Measurements from ENCODE around the gene CTSS. TPM values are rescaled to one million over a fixed set of nuclear protein-coding genes. Genes with fewer than 3 reads are reported as not detected.

The CTSS gene
- polyA plus RNA-seq, 2 of the 4 experiments (the other 2 are of a cell fraction): 9.4 to 29.6 TPM

GRCh38 chr1:150809651-150810050 is 44.1 kb upstream of the CTSS start (continued):
- TF ChIP-seq ELK1 (IDR thresholded peaks at IDR 0.05; ENCODE audit: low read depth, low read length): no peak

GRCh38 chr1:150808846-150809245 is 43.3 kb upstream of the CTSS start:
- Histone ChIP-seq H3K4me1 (no peaks in the 10 kb centered on the region), H3K4me2 (no peak overlapping the region), H3K9me3 (no peaks in the 10 kb centered on the region), H3K4me3 (no peak overlapping the region), H3K27ac (no peak overlapping the region)
- no peak for TF ChIP-seq PBX3 (IDR thresholded peaks at IDR 0.05)
- no peak for TF ChIP-seq ZSCAN20 (CRISPR knock-in tag; IDR thresholded peaks at IDR 0.05)
- no peak for TF ChIP-seq RARB (CRISPR knock-in tag; IDR thresholded peaks at IDR 0.05)
- TF ChIP-seq MAZ (IDR thresholded peaks at IDR 0.05; ENCODE audit: borderline replicate concordance, low read depth, low read length): no peak
- TF ChIP-seq CHD2 (IDR thresholded peaks at IDR 0.05; ENCODE audit: low read length, partially characterized antibody): no peak
- TF ChIP-seq FOSB (CRISPR knock-in tag; IDR thresholded peaks at IDR 0.05): no peak
- no peak for TF ChIP-seq NPAS2 (CRISPR knock-in tag; IDR thresholded peaks at IDR 0.05; ENCODE audit: borderline replicate concordance)
- no peak for TF ChIP-seq E2F6 (IDR thresholded peaks at IDR 0.05; ENCODE audit: borderline replicate concordance, low read depth)
- 84% methylated on average over 2 of the region's 2 CpGs for WGBS (ENCODE audit: missing lambda C conversion rate)
- ChIA-PET CTCF (interaction anchor here (3.6 kb wide), 1 partner anchor 248 kb away, joined by 13 read pairs; no protein-coding TSS in a partner anchor), POLR2A (no interaction called here)
- FAIRE-seq (no peak), DNase-seq (ENCODE audit: low read depth in 1 of 2, low spot score in 1 of 2) (no peak), ATAC-seq (no peak)

- no peak for ATAC-seq
- no peak for FAIRE-seq
- POLR2A ChIA-PET: no interaction called here
- Histone ChIP-seq H3K4me2 (no peak within 1 kb of the TSS), H3K4me3 (no peak within 1 kb of the TSS), H3K4me1 (no peaks in the 10 kb centered on the region), H3K9me3 (no peaks in the 10 kb centered on the region), H3K27ac (no peak within 1 kb of the TSS)
- no peak for DNase-seq (ENCODE audit: low read depth in 1 of 2, low spot score in 1 of 2)
- TF ChIP-seq HOXA7 (CRISPR knock-in tag; IDR thresholded peaks at IDR 0.05) (no peak), MAFK (IDR thresholded peaks at IDR 0.05; ENCODE audit: partially characterized antibody) (no peak), EHF (CRISPR knock-in tag; IDR thresholded peaks at IDR 0.05) (no peak), NFE2L2 (conservative IDR thresholded peaks at IDR 0.05; ENCODE audit: low read length) (no peak), JUNB (IDR thresholded peaks at IDR 0.05) (no peak), HES2 (IDR thresholded peaks at IDR 0.05) (no peak), CBX8 (IDR thresholded peaks at IDR 0.05) (no peak), REST (IDR thresholded peaks at IDR 0.05) (no peak), CEBPB (IDR thresholded peaks at IDR 0.05) (no peak), NR3C1 (IDR thresholded peaks at IDR 0.05) (no peak), RAD21 (conservative IDR thresholded peaks at IDR 0.05 in 1 of 2, IDR thresholded peaks at IDR 0.05 in 1 of 2) (no peak), GATA3 (IDR thresholded peaks at IDR 0.05; ENCODE audit: borderline replicate concordance) (no peak)
- CTCF ChIA-PET: interaction anchor here (1.2 to 3.6 kb wide), 2 partner anchors 114 to 247 kb away, joined by 3 to 13 read pairs; no protein-coding TSS in a partner anchor
- WGBS (ENCODE audit: missing lambda C conversion rate): 91% methylated on average over 7 of the region's 7 CpGs
These were observed 42.5 kb upstream of the CTSS start, which contains the start of gene CTSK for GRCh38 chr1:150808121-150808520. CTSK (minus strand) TSS chr1:150808260; CDS start chr1:150806805, 1,455 bp downstream.

Data from A549 (cell line).